C4-2B (cell line): ENCODE measurements around the gene P3H2.

Experiments
- ZFX ChIP-seq: fragments of 450-650 bp; IDR thresholded peaks from 2 replicates; pipeline ENCODE4 v1.6.1; 2017
- TF ChIP-seq, protein P1 (sequence below): fragments of 450-650 bp; conservative IDR thresholded peaks from 2 replicates; pipeline ENCODE4 v1.5.1; 2017; ENCODE audit warnings: mild to moderate bottlenecking

GRCh38 chr3:190125436-190126068, 4.9 kb upstream of the P3H2 start:
- TF ChIP-seq, protein P1, sequence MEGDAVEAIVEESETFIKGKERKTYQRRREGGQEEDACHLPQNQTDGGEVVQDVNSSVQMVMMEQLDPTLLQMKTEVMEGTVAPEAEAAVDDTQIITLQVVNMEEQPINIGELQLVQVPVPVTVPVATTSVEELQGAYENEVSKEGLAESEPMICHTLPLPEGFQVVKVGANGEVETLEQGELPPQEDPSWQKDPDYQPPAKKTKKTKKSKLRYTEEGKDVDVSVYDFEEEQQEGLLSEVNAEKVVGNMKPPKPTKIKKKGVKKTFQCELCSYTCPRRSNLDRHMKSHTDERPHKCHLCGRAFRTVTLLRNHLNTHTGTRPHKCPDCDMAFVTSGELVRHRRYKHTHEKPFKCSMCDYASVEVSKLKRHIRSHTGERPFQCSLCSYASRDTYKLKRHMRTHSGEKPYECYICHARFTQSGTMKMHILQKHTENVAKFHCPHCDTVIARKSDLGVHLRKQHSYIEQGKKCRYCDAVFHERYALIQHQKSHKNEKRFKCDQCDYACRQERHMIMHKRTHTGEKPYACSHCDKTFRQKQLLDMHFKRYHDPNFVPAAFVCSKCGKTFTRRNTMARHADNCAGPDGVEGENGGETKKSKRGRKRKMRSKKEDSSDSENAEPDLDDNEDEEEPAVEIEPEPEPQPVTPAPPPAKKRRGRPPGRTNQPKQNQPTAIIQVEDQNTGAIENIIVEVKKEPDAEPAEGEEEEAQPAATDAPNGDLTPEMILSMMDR = no peak
- TF ChIP-seq ZFX = no peak
